Activated CD4-positive, CD25-positive, alpha-beta regulatory T cell (primary cell): ENCODE measurements around the gene POPDC3.

Experiments used
- DNase-seq, 4 experiments: peaks; one replicate each; lab custom pipeline; 2025; lab: John Stamatoyannopoulos, UW

POPDC3 gene

DNA sequence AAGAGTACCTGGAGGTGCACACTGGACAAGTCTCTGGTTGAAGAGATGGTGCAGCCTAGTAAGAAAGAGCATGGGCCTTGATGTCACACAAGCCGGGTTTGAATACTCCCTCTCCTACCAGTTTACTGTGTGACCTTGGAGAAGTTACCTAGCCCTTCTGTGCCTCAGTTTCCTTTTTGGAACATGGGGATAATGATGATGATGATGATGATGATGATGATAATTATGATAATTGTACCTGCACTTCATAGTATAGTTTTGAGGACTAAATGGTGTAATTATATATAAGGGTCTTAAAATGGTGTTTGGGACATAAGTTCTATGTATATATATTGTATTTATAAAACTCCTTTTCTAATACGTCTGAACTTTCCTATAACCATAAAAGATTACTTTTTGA is 41.7 kb downstream of the POPDC3 start:
- DNase-seq = no peak

DNA sequence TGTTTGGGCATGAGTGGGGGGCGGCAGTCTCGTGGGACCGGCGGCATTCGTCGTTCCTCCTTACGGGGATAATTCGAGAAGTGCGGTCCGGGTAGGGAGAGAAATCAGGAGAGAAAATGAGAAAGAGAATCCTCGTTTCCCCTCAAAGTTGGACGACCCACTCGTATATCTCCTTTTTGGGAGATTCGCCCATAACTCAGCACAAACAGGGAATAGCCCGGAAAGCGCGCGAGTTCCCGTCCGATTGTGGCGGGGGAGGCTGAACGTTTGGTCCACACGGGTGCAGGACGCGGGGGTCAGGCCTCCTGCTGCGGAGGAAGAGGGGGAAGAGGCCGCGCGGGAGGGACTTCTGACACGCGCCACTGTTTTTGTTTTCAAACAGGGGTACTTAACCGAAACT is 42.4 kb downstream of the POPDC3 start:
- DNase-seq = no peak

DNA sequence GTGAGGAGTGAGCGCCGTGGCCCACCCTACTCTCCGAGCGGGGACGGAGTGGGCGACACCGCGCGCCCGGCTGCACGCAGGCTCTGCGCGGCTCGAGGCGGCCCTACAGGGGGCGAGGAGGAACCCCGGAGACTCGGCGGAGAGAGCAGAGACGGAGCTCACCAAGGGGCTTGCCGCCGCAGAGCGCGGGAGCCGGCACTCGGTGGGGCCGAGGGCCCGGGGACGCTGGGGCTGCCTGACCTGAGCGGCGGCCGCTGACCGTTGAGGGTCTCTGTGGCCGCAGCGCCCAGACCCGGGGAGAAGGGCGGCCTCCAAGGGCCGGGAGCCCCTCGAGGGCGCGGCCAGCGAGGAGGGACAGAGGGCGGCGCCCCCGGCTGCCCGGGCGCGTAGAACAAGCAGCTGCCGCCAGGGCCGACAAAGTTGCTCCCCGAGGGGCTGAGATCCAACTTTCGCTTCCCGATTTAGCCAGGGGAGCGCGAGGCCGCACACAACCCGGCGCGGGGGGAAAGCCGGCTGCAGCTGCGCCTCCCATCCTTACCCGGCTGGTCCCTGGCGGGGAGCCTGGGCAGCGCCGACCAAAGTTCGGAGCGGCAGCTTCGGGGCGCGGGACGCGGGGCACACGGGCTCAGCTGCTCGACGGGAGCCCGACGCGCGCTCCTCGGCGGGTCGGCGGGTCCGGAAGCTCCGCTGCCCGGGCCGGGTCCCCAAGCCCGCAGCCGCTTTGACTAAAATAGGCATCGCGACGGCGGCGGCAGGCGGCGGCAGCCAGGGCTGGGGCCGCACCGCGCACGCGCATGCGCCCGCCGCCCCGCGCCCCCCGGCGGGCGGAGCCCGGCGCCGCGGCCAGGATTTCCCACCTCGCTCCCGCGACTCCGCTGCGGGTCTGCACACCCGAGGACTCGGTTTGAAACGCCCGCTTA is 43.1 kb downstream of the POPDC3 start:
- DNase-seq = no peak

DNA sequence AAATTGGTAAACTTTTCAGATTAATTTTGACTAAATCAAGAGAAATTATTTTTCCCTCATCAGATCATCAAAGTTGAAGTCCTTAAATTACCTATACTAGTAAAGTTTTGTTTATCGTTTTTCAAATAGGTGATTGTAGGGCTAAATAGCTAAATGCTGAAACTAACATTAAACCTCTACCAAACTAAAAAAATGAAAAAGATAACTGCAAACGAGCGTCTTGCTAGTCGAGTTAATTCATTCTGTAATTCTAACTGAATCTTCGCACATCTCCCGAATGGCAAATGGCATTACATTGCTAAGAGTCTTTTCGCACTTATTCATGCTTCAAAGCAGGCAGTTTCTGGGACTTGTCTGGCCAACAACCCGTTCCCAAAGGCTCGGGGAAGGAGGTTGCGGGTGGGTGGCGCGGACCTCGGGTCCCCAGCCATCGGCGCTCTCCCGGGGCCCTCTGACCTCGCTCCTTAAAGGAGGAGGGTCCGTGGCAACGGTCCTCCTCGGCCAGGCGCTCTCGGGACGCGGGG is 43.8 kb downstream of the POPDC3 start:
- DNase-seq = no peak

DNA sequence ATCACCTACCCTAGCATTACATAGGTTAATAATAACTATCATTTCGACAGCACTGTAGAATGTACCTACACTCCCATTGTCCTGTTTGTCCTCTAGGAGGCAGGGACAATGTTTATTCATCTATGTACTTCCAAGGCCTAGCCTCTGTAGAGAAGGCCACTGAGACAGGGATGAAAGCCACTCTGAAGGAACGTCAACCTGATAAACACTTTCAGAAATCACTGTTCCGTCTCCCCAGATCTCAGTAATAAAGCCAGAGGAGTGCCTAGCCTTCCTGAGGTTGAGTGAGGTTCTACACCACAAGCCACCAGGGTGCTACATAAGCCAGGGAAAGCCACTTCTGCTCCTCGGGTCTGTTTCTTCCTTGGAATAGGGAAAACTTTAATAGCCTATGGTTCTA is 44.8 kb downstream of the POPDC3 start:
- DNase-seq = no peak

DNA sequence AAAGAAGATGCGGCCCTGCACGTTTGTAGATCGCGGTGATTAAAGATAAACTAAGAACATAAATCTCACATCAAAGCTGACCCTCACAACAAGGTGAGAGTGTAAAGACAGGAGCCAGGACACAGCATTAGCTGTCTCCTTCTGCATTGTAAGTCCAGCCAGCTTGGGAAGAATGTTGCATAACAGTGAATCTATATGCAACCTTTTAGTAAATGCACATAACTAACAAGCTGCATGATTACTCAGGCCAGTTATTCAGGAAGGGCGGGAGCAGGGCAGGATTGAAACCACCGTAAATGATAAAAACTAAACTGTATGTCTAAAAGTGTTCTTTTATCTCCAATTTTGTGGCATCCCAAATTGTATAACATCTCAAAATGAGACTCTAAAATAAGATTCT is 57.1 kb downstream of the POPDC3 start:
- DNase-seq = no peak

DNA sequence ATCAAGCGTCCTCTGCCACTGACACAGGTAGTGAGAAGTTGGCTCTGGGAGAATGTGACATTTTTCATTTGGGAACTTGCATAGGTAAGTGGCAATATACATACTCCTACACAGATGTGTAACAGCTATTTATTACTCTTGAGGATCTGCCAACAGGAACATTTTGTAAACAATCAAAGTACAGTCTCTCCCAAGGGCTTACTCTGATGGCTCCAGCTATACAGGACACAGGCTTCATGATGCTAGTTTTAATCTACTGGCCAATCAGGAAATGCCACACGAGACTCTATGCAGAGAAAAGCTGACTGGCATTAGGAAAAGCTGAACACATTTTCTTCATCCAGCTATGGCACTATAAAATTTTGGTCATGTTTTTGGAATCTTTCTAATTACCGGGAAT is 57.8 kb downstream of the POPDC3 start:
- DNase-seq = no peak

DNA sequence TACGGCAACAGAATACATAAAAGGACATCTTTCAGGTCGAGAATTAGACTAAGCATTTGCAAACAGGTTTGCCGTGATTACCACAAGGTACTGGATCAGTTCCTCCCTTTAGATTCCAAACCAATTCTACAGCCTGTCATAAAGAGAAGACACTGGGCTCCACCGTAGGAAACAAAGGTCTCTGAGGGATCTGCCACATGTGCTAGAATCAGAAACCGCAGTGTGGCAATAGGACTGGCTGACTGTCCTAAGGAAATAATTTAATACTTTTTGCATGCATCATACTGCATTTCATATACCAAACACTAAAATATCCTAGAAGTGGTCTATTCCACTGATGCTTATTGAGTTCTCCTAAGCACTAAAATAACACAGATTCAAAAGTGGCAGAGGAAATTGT is 59.2 kb downstream of the POPDC3 start:
- no peak for DNase-seq

DNA sequence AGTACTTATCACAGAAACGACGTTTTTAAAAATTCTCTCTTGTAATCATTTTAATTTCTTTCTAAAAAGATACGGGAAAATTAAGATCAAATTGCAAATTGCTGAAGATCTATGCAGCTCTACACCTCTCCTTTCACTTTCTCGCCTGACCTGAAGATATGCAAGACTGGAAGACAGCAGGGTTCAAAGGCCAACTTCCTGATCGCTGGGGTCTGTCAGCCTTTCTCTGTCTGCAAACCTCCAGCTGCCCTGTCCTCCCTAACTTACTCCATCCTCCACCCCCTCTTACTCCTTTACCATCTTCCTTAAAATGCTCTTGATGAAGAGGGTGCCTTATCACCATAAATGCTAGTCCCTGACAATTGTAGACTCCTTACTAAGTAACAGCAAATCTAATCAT is 63.7 kb downstream of the POPDC3 start:
- no peak for DNase-seq

DNA sequence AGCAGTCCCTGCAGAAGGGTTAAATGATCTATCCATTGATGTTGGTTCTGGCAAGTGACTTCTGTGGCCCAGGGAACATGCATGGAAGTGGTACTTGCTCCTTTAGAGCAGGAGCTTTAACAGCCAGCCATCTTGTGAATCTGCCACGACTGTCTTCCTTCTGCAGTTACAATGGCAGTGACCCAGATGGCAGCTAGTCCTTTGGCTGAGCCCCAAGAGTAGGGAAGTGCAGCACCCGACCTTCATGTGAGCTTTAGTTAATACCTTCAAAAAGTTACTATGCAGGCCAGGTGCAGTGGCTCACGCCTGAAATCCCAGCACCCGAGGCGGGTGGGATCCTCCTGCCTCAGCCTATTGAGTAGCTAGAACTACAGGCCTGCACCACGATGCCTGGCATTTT is 66.4 kb downstream of the POPDC3 start:
- DNase-seq = no peak

DNA sequence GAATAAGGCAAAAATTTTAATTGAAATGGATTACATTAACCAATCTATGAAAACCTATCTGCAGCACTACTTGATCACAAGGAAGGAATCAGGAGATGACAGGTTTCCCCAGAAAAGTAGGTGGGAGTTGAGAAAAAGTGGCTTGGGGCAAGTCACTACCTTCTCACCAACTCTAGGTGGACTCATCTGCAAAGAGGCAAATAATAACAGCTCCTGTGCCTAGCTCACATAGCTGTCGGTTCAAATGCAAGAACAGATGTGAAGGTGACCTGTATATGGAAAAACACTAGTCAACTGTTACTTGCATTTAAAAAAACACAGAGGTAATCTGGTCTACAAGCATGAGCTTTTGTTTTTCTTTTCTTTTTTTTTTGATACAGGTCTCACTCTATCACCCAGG is 67.2 kb downstream of the POPDC3 start:
- DNase-seq = no peak

DNA sequence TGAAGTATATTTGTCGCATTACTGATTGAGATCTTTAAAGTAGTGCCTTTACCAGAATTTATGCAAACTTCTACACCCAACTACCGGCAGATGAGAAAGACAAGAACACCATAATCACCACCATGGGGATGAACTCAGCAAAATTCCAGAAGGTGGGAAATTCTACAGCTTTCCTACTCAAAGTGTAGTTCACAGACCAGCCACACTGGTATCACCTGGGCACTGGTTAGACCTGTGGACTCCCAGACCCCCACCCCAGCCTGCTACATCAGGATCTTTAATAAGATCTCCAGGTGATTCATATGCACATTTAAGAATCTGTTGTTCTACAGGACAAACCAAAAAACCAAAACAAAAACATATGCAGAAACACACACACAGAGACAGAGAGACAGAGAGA is 67.9 kb downstream of the POPDC3 start:
- DNase-seq = no peak

DNA sequence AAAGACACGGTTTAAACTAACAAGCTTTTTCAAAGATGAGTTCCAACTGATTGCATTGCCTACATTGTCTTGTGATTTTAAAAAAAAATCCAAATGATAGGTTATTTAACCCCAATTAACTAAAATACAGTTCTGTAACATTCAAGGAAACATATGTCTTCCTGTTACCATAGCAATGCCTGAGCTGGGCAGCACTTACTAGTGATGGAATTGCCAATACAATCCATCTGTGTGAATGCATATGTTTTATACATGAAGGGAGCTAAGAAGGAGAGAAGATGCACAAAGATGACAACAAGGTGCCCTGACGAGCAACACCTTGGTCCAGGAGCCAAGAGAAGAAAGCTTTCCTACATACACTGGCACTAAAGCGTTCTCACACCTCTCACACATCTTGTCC is 68.7 kb downstream of the POPDC3 start:
- no peak for DNase-seq

DNA sequence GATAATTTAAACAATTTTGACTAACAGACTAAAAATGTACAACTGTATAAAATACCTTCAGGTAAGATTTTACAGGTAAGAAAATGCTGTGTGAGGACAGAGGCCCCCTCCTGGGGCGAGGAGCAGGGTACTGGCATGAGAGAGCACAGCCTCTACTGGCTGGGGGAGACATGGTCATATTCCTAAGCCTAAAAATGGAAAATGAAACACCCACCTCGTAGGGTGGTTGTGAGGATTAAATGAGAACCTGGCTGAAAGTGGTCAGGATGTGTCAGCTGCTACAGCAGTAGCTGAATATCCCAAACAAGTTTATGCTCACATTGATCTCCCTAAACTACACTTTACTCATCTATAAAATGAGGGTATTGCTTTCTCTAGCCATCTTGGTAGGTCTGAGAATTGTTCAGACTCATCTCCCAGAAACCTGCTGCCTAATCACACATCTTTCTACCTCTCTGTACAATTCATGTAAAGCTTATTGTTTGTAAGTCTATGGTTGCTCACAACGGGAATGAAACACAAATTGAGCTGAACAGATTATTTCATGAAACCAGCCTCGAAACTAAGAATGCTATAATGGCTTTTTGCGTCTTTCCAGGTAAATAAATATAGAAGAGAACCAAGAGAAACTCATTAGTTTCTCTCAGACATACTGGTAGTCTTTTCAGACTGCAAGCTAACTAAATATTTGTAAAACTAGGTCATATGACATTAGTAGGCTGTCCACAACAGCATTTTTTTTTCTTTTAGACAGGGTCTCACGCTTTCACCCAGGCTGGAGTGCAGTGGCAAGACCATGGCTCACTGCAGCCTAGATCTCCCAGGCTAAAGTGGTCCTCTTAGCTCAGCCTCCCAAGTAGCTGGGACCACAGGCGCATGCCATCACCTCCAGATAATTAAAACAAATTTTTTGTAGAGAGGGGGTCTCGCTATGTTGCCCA is 69.6 kb downstream of the POPDC3 start:
- no peak for DNase-seq

DNA sequence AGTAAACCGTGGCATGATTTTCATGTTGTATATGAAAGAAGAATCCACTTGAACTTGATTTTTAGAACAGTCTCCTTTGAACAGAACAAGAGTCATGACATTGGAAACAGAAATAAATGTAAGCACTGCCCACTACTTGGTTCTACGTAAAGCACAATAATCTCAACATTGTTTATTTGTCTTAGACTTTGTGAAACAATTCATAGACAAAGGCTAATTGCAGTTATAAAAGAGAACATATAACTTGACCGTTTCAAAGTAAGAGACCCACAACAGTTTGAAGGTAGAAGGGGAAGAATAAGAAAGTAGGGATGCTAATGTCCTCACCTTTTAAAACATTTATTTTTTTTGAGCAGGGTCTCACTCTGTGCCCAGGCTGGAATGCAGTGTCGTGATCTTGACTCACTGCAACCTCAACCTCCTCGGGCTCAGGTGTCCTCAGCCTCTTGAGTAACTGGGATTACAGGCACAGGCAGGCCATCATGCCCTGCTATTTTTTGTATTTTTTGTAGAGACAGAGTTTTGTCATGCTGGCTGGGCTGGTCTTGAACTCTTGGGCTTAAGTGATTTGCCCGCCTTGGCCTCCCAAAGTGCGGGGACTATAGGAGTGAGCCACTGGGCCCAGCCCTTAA is 71.1 kb downstream of the POPDC3 start:
- DNase-seq = no peak
